Natural killer cell (primary cell): ENCODE data around the gene TAS2R8. TPM values are rescaled to one million over a fixed set of nuclear protein-coding genes. Genes with fewer than 3 reads are reported as not detected.

ENCODE experiments used
- ATAC-seq, 3 donors: fragments of 150-1000 bp in 2 of 3; fragments of 200-7000 bp in 1 of 3; cut with Tn5 transposase; 1 replicate in 1 of 3; 2 replicates in 2 of 3; pipeline ENCODE4 v1.10.0; 2021; ENCODE audit warnings: mild to moderate bottlenecking in 2 of 3, moderate library complexity in 2 of 3
- DNase-seq, 2 donors: peaks; one replicate each; pipeline versions ENCODE4 v3.0.0 to v3.0.0-alpha.2; 2013 to 2021; ENCODE audit warnings: mixed read lengths in 1 of 2
- H3K27ac ChIP-seq: one replicate; pipeline ENCODE4 v1.5.1; 2013; ENCODE audit warnings: mild to moderate bottlenecking, low read length
- H3K27me3 ChIP-seq: one replicate; pipeline ENCODE4 v1.6.1; 2013; ENCODE audit warnings: low read length; ENCODE audit not compliant: control insufficient read depth, insufficient read depth
- H3K36me3 ChIP-seq: one replicate; pipeline ENCODE4 v1.6.1; 2013; ENCODE audit warnings: low read length; ENCODE audit not compliant: control insufficient read depth, insufficient read depth
- H3K4me1 ChIP-seq: one replicate; pipeline ENCODE4 v1.6.1; 2013; ENCODE audit warnings: low read length; ENCODE audit not compliant: control insufficient read depth, insufficient read depth
- H3K4me3 ChIP-seq: one replicate; pipeline ENCODE4 v1.5.1; 2013; ENCODE audit warnings: low read length
- H3K9me3 ChIP-seq: one replicate; pipeline ENCODE4 v1.6.1; 2013; ENCODE audit warnings: low read length; ENCODE audit not compliant: control insufficient read depth, insufficient read depth
- H3K27ac Mint-ChIP-seq, 2 donors: one replicate each; pipeline ENCODE4 v1.8.0; 2022; ENCODE audit warnings: mild to moderate bottlenecking in 2 of 2, mixed read lengths in 2 of 2, moderate library complexity in 1 of 2
- H3K27me3 Mint-ChIP-seq, 2 donors: one replicate each; pipeline ENCODE4 v1.8.0; 2022; ENCODE audit warnings: low read depth in 2 of 2, mixed read lengths in 2 of 2
- H3K36me3 Mint-ChIP-seq: one replicate; pipeline ENCODE4 v1.8.0; 2022; ENCODE audit warnings: mixed read lengths
- H3K4me1 Mint-ChIP-seq, 2 donors: one replicate each; pipeline ENCODE4 v1.8.0; 2022; ENCODE audit warnings: mixed read lengths in 2 of 2
- H3K4me3 Mint-ChIP-seq: one replicate; pipeline ENCODE4 v1.8.0; 2022; ENCODE audit warnings: mild to moderate bottlenecking, moderate library complexity, mixed read lengths
- H3K9me3 Mint-ChIP-seq, 2 donors: one replicate each; pipeline ENCODE4 v1.8.0; 2022; ENCODE audit warnings: mixed read lengths in 2 of 2
- CTCF ChIP-seq: fragments of 200-600 bp; IDR thresholded peaks from one replicate; pipeline ENCODE4 v1.8.0; 2022; ENCODE audit warnings: antibody characterized with exemption
- WGBS: methylation state at CpG from one replicate; pipeline ENCODE4 v1.1.7; 2013; ENCODE audit warnings: missing lambda C conversion rate; ENCODE audit not compliant: insufficient coverage; 5-methylcytosine and 5-hydroxymethylcytosine counted together
- intact Hi-C: fragments of 100-400 bp; cut with micrococcal nuclease; formaldehyde crosslinking; loops from one replicate; pipeline ENCODE4 v1.14.2; 2022
- total RNA-seq, 4 donors: library from RNA; stranded (reverse); fragments of 120-200 nt in 1 of 4; gene quantifications; one replicate each; pipeline versions ENCODE4 v1.2.3 to v1.2.4, GENCODE V29; 2013 to 2022

Gene TAS2R8
- not detected for total RNA-seq
- 0.25 TPM for total RNA-seq (2013)

- TF ChIP-seq CTCF: no peak
- ATAC-seq (no peak), DNase-seq (no peak)
- Mint-ChIP-seq H3K27ac (no peak within 1 kb of the TSS), H3K4me1 (no peaks in the 10 kb centered on the region), H3K9me3 (no peaks in the 10 kb centered on the region), H3K27me3 (peaks cover 22 to 62% of the 10 kb centered on the region in 2 donors), H3K4me3 (no peak within 1 kb of the TSS), H3K36me3 (no peaks in the 10 kb centered on the region)
- no peak within 1 kb of the TSS for H3K4me3 ChIP-seq
- H3K27me3 ChIP-seq: peaks cover 16% of the 10 kb centered on the region
- no peaks in the 10 kb centered on the region for H3K4me1 ChIP-seq
- no peaks in the 10 kb centered on the region for H3K9me3 ChIP-seq
- H3K27ac ChIP-seq: no peak within 1 kb of the TSS
- intact Hi-C loops: no loop called here
- H3K36me3 ChIP-seq: no peaks in the 10 kb centered on the region
- WGBS: no CpG with 5 or more reads among the region's 1 CpG
These were observed at the start of gene TAS2R8 for GRCh38 chr12:10807186-10807585. Gene TAS2R8 (minus strand): TSS chr12:10807286. CDS start chr12:10806980, 306 bp downstream.

GRCh38 chr12:10855807-10856206 is 48.7 kb upstream of the TAS2R8 start:
- Mint-ChIP-seq H3K4me3 (no peak overlapping the region), H3K27ac (no peak overlapping the region), H3K4me1 (peaks cover 26 to 37% of the 10 kb centered on the region in 2 donors), H3K27me3 (no peaks in the 10 kb centered on the region), H3K36me3 (peaks cover 40% of the 10 kb centered on the region), H3K9me3 (peaks cover 2 to 11% of the 10 kb centered on the region in 2 donors)
- no peak for TF ChIP-seq CTCF
- Histone ChIP-seq H3K4me1 (peaks cover 6% of the 10 kb centered on the region), H3K36me3 (peaks cover 6% of the 10 kb centered on the region), H3K27me3 (no peaks in the 10 kb centered on the region), H3K9me3 (peaks cover 29% of the 10 kb centered on the region), H3K27ac (no peak overlapping the region), H3K4me3 (no peak overlapping the region)
- intact Hi-C loops: no loop called here
- DNase-seq (no peak), ATAC-seq (no peak)
- WGBS: 94% methylated on average over 2 of the region's 2 CpGs

GRCh38 chr12:10853776-10854175 is 46.7 kb upstream of the TAS2R8 start:
- TF ChIP-seq CTCF: no peak
- Histone ChIP-seq H3K4me3 (no peak overlapping the region), H3K27ac (no peak overlapping the region), H3K36me3 (peaks cover 5% of the 10 kb centered on the region), H3K27me3 (no peaks in the 10 kb centered on the region), H3K9me3 (peaks cover 24% of the 10 kb centered on the region), H3K4me1 (peaks cover 11% of the 10 kb centered on the region)
- WGBS: 87% methylated on average over 2 of the region's 2 CpGs
- H3K27ac Mint-ChIP-seq: no peak overlapping the region
- H3K27me3 Mint-ChIP-seq: no peaks in the 10 kb centered on the region
- intact Hi-C loops: no loop called here
- ATAC-seq: no peak
- peaks cover 0 to 11% of the 10 kb centered on the region in 2 donors for H3K9me3 Mint-ChIP-seq
- no peak overlapping the region for H3K4me3 Mint-ChIP-seq
- no peak for DNase-seq
- H3K36me3 Mint-ChIP-seq: peaks cover 26% of the 10 kb centered on the region
- H3K4me1 Mint-ChIP-seq: peaks cover 44 to 54% of the 10 kb centered on the region in 2 donors

GRCh38 chr12:10851243-10851858 is 44.3 kb upstream of the TAS2R8 start:
- no peak overlapping the region for H3K4me3 Mint-ChIP-seq
- H3K9me3 ChIP-seq: peaks cover 9% of the 10 kb centered on the region
- TF ChIP-seq CTCF: no peak
- no peak overlapping the region for H3K27ac ChIP-seq
- no peaks in the 10 kb centered on the region for H3K36me3 ChIP-seq
- no peaks in the 10 kb centered on the region for H3K9me3 Mint-ChIP-seq
- H3K27ac Mint-ChIP-seq: peak overlapping the region; percentile 35 to 77
- intact Hi-C loops: no loop called here
- H3K4me3 ChIP-seq: no peak overlapping the region
- 97% methylated on average over 2 of the region's 4 CpGs for WGBS
- peaks cover 15% of the 10 kb centered on the region for H3K36me3 Mint-ChIP-seq
- H3K27me3 Mint-ChIP-seq: no peaks in the 10 kb centered on the region
- no peaks in the 10 kb centered on the region for H3K27me3 ChIP-seq
- H3K4me1 ChIP-seq: peaks cover 11% of the 10 kb centered on the region
- H3K4me1 Mint-ChIP-seq: peaks cover 44 to 54% of the 10 kb centered on the region in 2 donors
- DNase-seq (peak in 1 of 2 donors; percentile 4), ATAC-seq (peak in 2 of 3 donors; percentile 58 to 62)
